ENCODE measurements around the gene PGPEP1. TPM values are rescaled to one million over a fixed set of nuclear protein-coding genes. Genes with fewer than 3 reads are reported as not detected.
"Not testable (repeated sequence)": the region's sequence is repeated elsewhere in the genome, so short reads cannot be mapped to it uniquely, and the experiment has no call there.

PGPEP1 gene
- total and polyA plus RNA-seq, 12 donors = 10.0 to 61.3 (median 45.2) TPM

DNA sequence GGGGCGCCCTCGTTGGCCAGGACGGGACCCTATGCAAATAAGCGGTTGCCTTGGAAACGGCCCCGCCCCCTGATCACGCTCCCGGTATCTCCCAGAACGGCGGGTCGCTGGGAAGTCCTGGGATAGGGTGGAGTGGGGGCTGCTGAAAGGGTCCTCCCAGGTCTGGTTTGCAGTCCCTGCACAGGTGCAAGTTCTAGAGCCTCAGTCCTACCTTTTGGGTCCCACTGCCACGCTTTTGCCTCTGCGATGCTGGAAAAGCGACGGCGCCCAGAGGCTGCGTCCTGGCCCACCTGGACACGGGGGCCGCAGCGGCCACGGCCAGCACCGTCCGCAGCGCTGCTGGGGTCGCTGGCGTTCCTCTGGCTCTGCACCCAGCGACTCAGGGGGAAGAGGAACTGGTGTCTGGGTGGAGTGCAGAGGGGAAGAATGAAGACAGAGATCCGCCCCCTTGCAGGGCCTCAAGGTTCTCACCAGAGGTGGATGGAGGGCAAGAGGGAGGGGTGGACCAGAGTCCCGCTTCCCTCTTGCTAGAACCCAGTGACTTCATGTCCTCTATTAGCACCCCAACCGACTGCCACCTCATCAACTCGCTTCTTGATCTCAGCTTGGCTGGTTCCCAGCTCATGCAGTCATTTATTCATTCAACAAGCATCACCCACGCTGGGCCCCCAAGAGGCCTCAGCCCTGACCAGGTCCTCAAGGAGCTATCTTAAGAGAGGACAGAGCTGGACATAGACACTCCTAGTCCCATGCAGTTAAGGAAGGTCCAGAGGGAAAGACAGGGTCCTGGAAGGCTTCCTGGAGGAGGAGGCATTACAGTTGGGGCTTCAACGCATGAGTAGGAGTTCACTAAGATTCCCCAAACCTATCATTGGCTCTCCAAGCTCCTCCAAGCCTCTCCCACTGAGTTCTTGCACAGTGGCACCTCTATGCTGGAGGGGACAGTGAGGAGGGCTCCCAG lies 57.1 kb downstream of the PGPEP1 start, which contains the start of gene LRRC25:
TSS of gene LRRC25 (minus strand) at position 381 of the 961 bp plus-strand sequence. CDS start 659 bp downstream, outside the sequence.
- no peaks in the 10 kb centered on the region for H3K9me3 ChIP-seq
- TF ChIP-seq, protein P1, sequence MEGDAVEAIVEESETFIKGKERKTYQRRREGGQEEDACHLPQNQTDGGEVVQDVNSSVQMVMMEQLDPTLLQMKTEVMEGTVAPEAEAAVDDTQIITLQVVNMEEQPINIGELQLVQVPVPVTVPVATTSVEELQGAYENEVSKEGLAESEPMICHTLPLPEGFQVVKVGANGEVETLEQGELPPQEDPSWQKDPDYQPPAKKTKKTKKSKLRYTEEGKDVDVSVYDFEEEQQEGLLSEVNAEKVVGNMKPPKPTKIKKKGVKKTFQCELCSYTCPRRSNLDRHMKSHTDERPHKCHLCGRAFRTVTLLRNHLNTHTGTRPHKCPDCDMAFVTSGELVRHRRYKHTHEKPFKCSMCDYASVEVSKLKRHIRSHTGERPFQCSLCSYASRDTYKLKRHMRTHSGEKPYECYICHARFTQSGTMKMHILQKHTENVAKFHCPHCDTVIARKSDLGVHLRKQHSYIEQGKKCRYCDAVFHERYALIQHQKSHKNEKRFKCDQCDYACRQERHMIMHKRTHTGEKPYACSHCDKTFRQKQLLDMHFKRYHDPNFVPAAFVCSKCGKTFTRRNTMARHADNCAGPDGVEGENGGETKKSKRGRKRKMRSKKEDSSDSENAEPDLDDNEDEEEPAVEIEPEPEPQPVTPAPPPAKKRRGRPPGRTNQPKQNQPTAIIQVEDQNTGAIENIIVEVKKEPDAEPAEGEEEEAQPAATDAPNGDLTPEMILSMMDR (IDR thresholded peaks at IDR 0.05) = no peak
- WGBS, 2 donors = 15 to 19% methylated on average over 33 of the region's 33 CpGs
- H3K4me3 ChIP-seq = peak within 1 kb of the TSS in 9 of 10 donors; percentile 0 to 65 (median 35)
- peak; percentile 16 to 60 (median 42) for ATAC-seq
- intact Hi-C loops (cut with DNase I) = loop anchor here in 2 of 10 donors (5.0 to 10.0 kb wide), 3 partner anchors 40 to 193 kb away; partner anchors contain the start of gene RAB3A (in 1 of the 2)
- peak within 1 kb of the TSS in 3 of 10 donors; percentile 2 to 88 (median 33) for H3K27ac ChIP-seq
- DNase-seq = peak in 1 of 2 donors; percentile 38
- H3K27me3 ChIP-seq = peaks cover 0 to 15% (median 11%) of the 10 kb centered on the region in 7 donors
- H3K4me1 ChIP-seq = peaks cover 0 to 62% (median 0%) of the 10 kb centered on the region in 9 donors
- peaks cover 0 to 9% (median 0%) of the 10 kb centered on the region in 9 donors for H3K36me3 ChIP-seq

DNA sequence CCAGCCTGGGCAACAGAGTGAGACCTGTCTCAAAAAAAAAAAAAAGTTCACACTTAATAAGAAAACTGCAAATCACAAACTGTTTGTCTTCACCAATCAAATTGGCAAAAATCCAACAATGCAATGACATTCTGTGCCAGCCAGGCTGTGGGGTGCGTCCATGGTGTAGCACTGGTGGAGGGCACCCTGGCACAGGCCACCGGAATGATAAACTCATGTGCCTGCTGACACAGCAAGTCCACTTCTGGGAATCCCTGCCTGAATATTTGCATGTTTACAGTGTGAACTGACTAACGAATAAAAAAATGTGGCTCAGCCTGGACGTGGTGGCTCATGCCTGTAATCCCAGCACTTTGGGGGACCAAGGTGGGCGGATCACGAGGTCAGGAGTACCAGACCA lies 58.6 kb downstream of the PGPEP1 start:
- H3K9me3 ChIP-seq = no peaks in the 10 kb centered on the region
- TF ChIP-seq, protein P1 (IDR thresholded peaks at IDR 0.05) = no peak
- H3K36me3 ChIP-seq = peaks cover 0 to 9% (median 0%) of the 10 kb centered on the region in 9 donors
- ATAC-seq (peak in 3 of 8 donors; percentile 34 to 60 (median 48)), DNase-seq (no peak)
- WGBS, 2 donors = 49 to 58% methylated on average over 6 of the region's 6 CpGs
- peak overlapping the region in 1 of 10 donors; percentile 88 for H3K27ac ChIP-seq
- intact Hi-C loops (cut with DNase I) = loop anchor here in 2 of 10 donors (5.0 to 10.0 kb wide), 3 partner anchors 42 to 194 kb away; partner anchors contain the start of gene RAB3A (in 1 of the 2)
- peaks cover 0 to 64% (median 0%) of the 10 kb centered on the region in 9 donors for H3K4me1 ChIP-seq
- H3K4me3 ChIP-seq = no peak overlapping the region
- H3K27me3 ChIP-seq = peaks cover 0 to 15% (median 11%) of the 10 kb centered on the region in 7 donors

DNA sequence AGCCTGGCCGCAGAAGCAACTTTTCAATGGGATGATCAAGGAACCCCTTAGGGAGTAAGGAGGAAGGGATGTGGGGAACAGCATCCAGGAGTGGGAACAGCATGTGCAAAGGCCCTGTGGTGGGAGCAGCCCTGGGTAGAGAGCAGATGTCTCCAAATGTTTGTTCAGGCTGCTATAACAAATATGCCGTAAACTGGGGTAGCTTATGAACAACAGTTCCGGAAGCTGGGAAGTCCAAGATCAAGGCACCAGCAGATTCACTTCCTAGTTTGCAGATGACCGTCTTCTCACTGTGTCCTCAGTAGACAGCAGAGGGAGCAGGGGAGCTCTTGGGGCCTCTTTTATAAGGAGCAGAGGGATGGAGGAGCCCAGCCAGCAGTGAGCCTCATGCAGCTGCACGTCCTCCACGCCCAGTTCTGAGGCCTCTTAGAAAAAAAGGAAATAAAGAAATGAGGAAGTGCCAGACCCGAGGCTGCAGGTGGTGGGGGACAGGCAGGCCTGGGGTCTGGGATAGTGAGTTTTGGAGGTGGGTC lies 61.2 kb downstream of the PGPEP1 start:
- ATAC-seq (peak; percentile 67 to 90 (median 83)), DNase-seq (peak; percentile 47 to 66)
- no peaks in the 10 kb centered on the region for H3K36me3 ChIP-seq
- H3K9me3 ChIP-seq = no peaks in the 10 kb centered on the region
- peak overlapping the region in 3 of 10 donors; percentile 7 to 88 (median 26) for H3K27ac ChIP-seq
- 52 to 53% methylated on average over 7 of the region's 7 CpGs for WGBS, 2 donors
- intact Hi-C loops (cut with DNase I) = loop anchor here in 2 of 10 donors (10.0 kb wide), 2 partner anchors 127 to 197 kb away; partner anchors contain the start of genes IQCN (in 1 of the 2) and RAB3A (in 1 of the 2)
- peaks cover 0 to 58% (median 0%) of the 10 kb centered on the region in 9 donors for H3K4me1 ChIP-seq
- no peak overlapping the region for H3K4me3 ChIP-seq
- TF ChIP-seq, protein P1 (IDR thresholded peaks at IDR 0.05) = peak in 7 of 9 donors; percentile 17 to 51 (median 38)
- H3K27me3 ChIP-seq = peaks cover 0 to 15% (median 9%) of the 10 kb centered on the region in 7 donors

DNA sequence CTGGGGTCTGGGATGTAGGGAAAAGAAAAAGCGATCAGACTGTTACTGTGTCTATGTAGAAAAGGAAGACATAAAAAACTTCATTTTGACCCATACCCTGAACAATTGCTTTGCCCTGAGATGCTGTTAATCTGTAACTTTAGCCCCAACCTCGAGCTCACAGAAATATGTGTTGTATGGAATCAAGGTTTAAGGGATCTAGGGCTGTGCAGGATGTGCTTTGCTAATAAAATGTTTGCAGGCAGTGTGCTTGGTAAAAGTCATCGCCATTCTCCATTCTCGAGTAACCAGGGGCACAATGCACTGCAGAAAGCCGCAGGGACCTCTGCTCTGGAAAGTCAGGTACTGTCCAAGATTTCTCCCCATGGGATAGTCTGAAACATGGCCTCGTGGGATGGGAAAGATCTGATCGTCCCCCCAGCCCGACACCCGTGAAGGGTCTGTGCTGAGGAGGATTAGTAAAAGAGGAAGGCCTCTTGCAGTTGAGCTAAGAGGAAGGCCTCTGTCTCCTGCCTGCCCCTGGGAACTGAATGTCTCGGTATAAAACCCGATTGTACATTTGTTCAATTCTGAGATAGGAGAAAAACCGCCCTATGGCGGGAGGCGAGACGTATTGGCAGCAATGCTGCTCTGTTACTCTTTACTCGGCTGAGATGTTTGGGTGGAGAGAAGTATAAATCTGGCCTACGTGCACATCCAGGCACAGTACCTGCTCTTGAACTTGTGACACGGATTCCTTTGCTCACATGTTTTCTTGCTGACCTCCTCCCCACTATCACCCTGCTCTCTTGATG lies 62.3 kb downstream of the PGPEP1 start:
- H3K36me3 ChIP-seq, H3K4me3 ChIP-seq, ATAC-seq, DNase-seq, H3K27me3 ChIP-seq, H3K9me3 ChIP-seq: not testable (repeated sequence)
- Histone ChIP-seq H3K4me1 (peaks cover 0 to 54% (median 0%) of the 10 kb centered on the region in 9 donors), H3K27ac (peak overlapping the region in 3 of 10 donors; percentile 7 to 88 (median 15))
- intact Hi-C loops (cut with DNase I) = loop anchor here in 2 of 10 donors (10.0 kb wide), 2 partner anchors 128 to 198 kb away; partner anchors contain the start of genes IQCN (in 1 of the 2) and RAB3A (in 1 of the 2)
- WGBS, 2 donors = 78 to 84% methylated on average over 18 of the region's 18 CpGs

DNA sequence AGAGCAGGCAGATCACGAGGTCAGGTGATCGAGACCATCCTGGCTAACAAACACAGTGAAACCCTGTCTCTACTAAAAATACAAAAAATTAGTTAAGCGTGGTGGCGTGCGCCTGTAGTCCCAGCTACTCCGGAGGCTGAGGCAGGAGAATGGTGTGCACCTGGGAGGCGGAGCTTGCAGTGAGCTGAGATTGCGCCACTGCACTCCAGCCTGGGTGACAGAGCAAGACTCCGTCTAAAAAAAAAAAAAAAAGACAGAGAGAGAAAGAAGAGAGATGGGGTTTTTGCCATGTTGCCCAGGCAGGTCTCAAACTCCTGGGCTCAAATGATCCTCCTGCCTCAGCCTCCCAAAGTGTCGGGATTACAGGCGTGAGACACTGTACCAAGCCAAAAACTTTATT lies 65.4 kb downstream of the PGPEP1 start:
- peaks cover 0 to 29% (median 0%) of the 10 kb centered on the region in 9 donors for H3K4me1 ChIP-seq
- not testable (repeated sequence) for H3K4me3 ChIP-seq, ATAC-seq, H3K36me3 ChIP-seq, H3K27ac ChIP-seq, H3K27me3 ChIP-seq, H3K9me3 ChIP-seq, DNase-seq
- 92 to 94% methylated on average over 11 of the region's 11 CpGs for WGBS, 2 donors
- intact Hi-C loops (cut with DNase I) = loop anchor here in 4 of 10 donors (5.0 to 10.0 kb wide), 4 partner anchors 58 to 201 kb away; partner anchors contain the start of genes IQCN (in 1 of the 4) and RAB3A (in 1 of the 4)

Data from heart right ventricle (tissue), 16 donors.